ENCODE data around the gene TASOR.
"Not testable (repeated sequence)": the region's sequence is repeated elsewhere in the genome, so short reads cannot be mapped to it uniquely, and the experiment has no call there.

TASOR gene

DNA sequence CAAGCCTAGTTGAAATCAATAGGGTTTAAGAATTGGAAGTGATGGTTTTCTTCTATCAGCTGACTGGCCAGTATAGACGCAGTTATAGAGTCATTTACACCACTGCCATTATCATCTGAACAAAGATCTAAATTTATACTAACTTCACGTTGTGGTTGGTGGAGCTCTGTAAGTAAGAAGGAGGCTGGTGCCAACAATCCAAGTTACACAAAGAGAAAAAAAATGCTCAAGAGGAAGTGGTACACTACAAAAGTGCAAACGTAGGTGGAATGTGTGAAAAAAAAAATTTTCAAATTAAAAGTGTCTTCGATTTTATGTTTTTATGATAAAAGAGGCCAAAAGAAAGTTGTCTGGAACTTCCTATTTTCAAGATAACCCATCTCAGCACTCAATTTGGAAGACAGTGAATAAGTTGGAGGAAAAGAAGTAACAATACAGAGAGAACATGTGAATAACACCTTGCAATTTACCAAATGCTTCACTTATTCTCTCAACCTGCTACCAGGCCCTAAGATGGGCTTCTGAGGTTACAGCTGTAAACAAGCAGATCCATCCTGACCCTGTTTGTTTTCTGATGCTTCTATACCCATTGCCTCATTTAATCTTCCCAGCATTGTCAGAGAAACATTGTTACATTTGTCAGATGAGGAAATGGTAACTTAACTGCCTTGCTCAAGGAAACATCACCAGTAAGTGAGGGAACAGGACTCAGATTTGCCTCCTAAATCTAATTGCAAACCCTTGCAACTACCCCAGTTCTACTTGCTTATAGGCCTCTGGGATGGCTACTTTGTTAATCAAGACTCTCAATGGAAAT is 12.0 kb upstream of the TASOR start:
- H3K4me3 ChIP-seq (ENCODE audit: low read depth, low read length), result no peak overlapping the region
- no peak for DNase-seq (ENCODE audit: low read depth)
- TF ChIP-seq, protein P1, sequence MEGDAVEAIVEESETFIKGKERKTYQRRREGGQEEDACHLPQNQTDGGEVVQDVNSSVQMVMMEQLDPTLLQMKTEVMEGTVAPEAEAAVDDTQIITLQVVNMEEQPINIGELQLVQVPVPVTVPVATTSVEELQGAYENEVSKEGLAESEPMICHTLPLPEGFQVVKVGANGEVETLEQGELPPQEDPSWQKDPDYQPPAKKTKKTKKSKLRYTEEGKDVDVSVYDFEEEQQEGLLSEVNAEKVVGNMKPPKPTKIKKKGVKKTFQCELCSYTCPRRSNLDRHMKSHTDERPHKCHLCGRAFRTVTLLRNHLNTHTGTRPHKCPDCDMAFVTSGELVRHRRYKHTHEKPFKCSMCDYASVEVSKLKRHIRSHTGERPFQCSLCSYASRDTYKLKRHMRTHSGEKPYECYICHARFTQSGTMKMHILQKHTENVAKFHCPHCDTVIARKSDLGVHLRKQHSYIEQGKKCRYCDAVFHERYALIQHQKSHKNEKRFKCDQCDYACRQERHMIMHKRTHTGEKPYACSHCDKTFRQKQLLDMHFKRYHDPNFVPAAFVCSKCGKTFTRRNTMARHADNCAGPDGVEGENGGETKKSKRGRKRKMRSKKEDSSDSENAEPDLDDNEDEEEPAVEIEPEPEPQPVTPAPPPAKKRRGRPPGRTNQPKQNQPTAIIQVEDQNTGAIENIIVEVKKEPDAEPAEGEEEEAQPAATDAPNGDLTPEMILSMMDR (IDR thresholded peaks at IDR 0.05; ENCODE audit: control insufficient read depth, extremely low read depth, insufficient read depth), result no peak

DNA sequence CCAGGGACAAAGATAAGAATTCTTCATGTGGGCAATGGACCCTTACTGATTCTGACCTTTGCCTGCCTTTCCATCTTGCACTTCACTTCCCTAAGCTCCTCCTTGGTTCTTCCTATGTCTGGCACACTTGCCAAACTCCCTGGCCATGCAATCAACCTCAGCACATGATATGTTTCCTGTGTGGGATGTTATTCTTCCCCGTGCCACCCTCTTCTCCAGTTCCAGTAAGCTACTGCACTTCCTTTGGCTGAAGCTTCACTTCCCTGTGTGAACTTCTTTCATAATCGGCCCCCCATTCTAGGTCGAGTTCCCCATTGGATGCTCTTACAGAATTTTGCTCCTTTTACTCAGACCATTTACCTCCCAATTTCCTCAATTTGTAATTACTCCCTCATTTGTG is 10.7 kb upstream of the TASOR start:
- TF ChIP-seq, protein P1 (IDR thresholded peaks at IDR 0.05; ENCODE audit: control insufficient read depth, extremely low read depth, insufficient read depth), result no peak
- H3K4me3 ChIP-seq (ENCODE audit: low read depth, low read length), result no peak overlapping the region
- DNase-seq (ENCODE audit: low read depth), result no peak

DNA sequence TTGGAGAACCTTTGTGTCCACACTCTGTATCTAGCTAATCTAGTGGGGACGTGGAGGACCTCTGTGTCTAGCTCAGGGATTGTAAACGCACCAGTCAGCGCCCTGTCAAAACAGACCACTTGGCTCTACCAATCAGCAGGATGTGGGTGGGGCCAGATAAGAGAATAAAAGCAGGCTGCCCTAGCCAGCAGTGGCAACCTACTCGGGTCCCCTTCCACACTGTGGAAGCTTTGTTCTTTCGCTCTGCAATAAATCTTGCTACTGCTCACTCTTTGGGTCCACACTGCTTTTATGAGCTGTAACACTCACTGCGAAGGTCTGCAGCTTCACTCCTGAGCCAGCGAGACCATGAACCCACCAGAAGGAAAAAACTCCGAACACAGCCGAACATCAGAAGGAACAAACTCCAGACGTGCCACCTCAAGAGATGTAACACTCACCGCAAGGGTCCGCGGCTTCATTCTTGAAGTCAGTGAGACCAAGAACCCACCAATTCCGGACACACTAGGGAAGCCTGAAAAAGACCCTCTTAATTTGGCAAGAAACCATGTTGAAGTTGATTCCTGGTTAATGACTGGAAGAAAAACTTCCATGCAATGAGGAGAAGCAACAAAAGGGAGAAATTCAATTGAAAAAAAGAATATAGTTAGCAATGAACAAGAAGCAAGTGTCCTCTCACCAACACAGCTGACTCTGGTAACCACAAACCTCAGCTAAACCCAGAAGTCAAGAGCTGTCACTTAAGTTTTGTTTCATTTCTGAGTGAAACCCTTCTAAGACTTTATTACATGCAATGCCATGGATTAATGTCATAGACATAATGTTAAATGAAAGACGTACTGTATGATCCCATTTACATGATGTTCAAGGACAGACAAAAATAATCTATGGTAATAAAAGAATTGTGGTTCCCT is 9.7 kb upstream of the TASOR start:
- H3K4me3 ChIP-seq (ENCODE audit: low read depth, low read length); DNase-seq (ENCODE audit: low read depth): not testable (repeated sequence)

- not testable (repeated sequence) for H3K4me3 ChIP-seq (ENCODE audit: low read depth, low read length); DNase-seq (ENCODE audit: low read depth)
Observed at GRCh38 chr3:56692001-56692365, 8.9 kb upstream of the TASOR start.

GRCh38 chr3:56691165-56692000 is 8.3 kb upstream of the TASOR start:
- no peak for DNase-seq (ENCODE audit: low read depth)
- TF ChIP-seq, protein P1 (IDR thresholded peaks at IDR 0.05; ENCODE audit: control insufficient read depth, extremely low read depth, insufficient read depth), result no peak
- H3K4me3 ChIP-seq (ENCODE audit: low read depth, low read length), result no peak overlapping the region

DNA sequence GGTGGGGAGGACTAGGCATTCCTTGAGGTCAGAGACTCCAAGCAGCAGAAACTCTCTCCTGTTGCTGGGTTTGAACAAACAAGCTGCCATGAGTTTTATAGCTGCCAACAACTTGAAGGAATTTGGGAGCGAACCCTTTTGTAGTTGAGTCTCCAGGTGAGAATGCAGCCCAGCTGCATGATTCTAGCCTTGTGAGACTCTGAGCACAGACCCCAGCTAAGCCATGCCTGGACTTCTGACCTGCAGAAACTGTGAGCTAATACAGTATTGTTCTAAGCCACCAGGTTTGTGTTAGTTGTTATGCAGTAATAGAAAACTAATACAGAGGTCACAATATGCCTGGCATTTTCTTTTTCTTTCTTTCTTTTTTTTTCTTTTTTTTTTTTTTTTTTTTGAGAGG is 6.2 kb upstream of the TASOR start:
- DNase-seq (ENCODE audit: low read depth), result no peak
- TF ChIP-seq, protein P1 (IDR thresholded peaks at IDR 0.05; ENCODE audit: control insufficient read depth, extremely low read depth, insufficient read depth), result no peak
- no peak overlapping the region for H3K4me3 ChIP-seq (ENCODE audit: low read depth, low read length)

GRCh38 chr3:56688191-56688590 is 5.1 kb upstream of the TASOR start:
- TF ChIP-seq, protein P1 (IDR thresholded peaks at IDR 0.05; ENCODE audit: control insufficient read depth, extremely low read depth, insufficient read depth), result no peak
- H3K4me3 ChIP-seq (ENCODE audit: low read depth, low read length), result no peak overlapping the region
- no peak for DNase-seq (ENCODE audit: low read depth)

Data from LNCaP clone FGC (cell line).